Astrocyte of the cerebellum (primary cell): ENCODE data around the gene HDAC2.
"Not testable (repeated sequence)": the region's sequence is repeated elsewhere in the genome, so short reads cannot be mapped to it uniquely, and the experiment has no call there.

Experiments
- DNase-seq: peaks from one replicate; pipeline ENCODE4 v3.0.0-alpha.2; 2011; ENCODE audit warnings: low read depth
- H3K4me3 ChIP-seq: 2 replicates; pipeline ENCODE4 v1.5.1; 2011; ENCODE audit warnings: mild to moderate bottlenecking, low read depth, low read length, moderate library complexity
- in situ Hi-C: cut with HindIII; loops from 2 replicates; pipeline ENCODE4 v1.10.0; 2017; ENCODE audit warnings: low sequenced_read_pairs
- TF ChIP-seq, protein P1 (sequence below): IDR thresholded peaks from 2 replicates; pipeline ENCODE4 v1.5.1; 2012; ENCODE audit warnings: low read length, low read depth, moderate library complexity, mild to moderate bottlenecking; ENCODE audit errors: missing control alignments

HDAC2 gene

GRCh38 chr6:113936093-113936934 is 34.6 kb downstream of the HDAC2 start:
- in situ Hi-C loops = no loop called here
- H3K4me3 ChIP-seq = no peak overlapping the region
- TF ChIP-seq, protein P1, sequence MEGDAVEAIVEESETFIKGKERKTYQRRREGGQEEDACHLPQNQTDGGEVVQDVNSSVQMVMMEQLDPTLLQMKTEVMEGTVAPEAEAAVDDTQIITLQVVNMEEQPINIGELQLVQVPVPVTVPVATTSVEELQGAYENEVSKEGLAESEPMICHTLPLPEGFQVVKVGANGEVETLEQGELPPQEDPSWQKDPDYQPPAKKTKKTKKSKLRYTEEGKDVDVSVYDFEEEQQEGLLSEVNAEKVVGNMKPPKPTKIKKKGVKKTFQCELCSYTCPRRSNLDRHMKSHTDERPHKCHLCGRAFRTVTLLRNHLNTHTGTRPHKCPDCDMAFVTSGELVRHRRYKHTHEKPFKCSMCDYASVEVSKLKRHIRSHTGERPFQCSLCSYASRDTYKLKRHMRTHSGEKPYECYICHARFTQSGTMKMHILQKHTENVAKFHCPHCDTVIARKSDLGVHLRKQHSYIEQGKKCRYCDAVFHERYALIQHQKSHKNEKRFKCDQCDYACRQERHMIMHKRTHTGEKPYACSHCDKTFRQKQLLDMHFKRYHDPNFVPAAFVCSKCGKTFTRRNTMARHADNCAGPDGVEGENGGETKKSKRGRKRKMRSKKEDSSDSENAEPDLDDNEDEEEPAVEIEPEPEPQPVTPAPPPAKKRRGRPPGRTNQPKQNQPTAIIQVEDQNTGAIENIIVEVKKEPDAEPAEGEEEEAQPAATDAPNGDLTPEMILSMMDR = peak; percentile 67
- peak; percentile 52 for DNase-seq

- in situ Hi-C loops = no loop called here
Measured at GRCh38 chr6:113934101-113934500, 36.8 kb downstream of the HDAC2 start.

GRCh38 chr6:113931907-113932306 is 39.0 kb downstream of the HDAC2 start:
- in situ Hi-C loops, DNase-seq, H3K4me3 ChIP-seq: not testable (repeated sequence)

More at GRCh38 chr6:113934101-113934500, 36.8 kb downstream of the HDAC2 start:
- DNase-seq = no peak
- H3K4me3 ChIP-seq = no peak overlapping the region
- TF ChIP-seq, protein P1 = no peak

DNA sequence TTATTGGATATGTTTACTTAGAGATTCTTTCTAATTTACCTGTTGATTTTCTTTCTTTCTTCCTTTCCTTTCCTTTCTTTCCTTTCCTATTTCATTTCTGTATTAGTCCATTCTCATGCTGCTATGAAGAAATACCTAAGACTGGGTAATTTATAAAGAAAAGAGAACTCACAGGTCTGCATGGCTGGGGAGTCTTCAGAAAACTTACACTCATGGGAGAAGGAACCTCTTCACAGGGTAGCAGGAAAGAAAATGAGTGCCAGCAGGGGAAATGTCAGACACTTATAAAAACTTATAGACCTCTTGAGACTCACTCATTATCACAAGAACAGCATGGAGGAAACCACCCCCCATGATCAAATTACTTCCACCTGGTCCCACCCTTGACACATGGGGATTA is 40.8 kb downstream of the HDAC2 start:
- DNase-seq = no peak
- H3K4me3 ChIP-seq = no peak overlapping the region
- in situ Hi-C loops = no loop called here
- TF ChIP-seq, protein P1 = no peak

GRCh38 chr6:113927001-113927400 is 43.9 kb downstream of the HDAC2 start:
- TF ChIP-seq, protein P1 = no peak
- in situ Hi-C loops = no loop called here

GRCh38 chr6:113925378-113925777 is 45.6 kb downstream of the HDAC2 start:
- no peak overlapping the region for H3K4me3 ChIP-seq
- TF ChIP-seq, protein P1 = no peak
- no peak for DNase-seq
- in situ Hi-C loops = no loop called here

More at GRCh38 chr6:113927001-113927400, 43.9 kb downstream of the HDAC2 start:
- no peak overlapping the region for H3K4me3 ChIP-seq
- no peak for DNase-seq

DNA sequence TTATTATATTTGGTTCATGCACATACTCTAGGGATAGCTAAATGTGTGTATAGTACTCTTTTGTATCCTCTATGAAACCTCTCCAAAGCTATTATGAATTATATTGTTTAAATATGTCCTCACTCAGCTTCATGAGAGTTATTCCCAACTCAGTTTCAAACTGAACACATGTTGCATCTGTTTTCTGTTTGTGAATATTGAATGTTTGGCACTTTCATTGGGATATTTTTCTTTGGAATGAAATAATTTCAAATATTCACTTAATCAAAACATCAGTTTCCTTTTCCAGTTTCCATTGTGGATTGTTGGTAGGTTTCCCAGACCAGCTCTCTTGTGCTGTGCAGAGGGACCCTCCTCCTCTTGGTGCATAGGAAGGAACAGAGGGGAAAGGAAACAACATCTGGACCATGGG is 46.6 kb downstream of the HDAC2 start:
- no peak for DNase-seq
- H3K4me3 ChIP-seq = no peak overlapping the region
- in situ Hi-C loops = no loop called here
- TF ChIP-seq, protein P1 = no peak
